Dendritic cell treated with granulocyte-macrophage colony-stimulating factor and Interleukin-4, amounts not matched to agents 40 ng/mL and 50 ng/mL, for 4 days (primary cell): ENCODE results near the gene RAI14.

Experiments
- H3K27ac Mint-ChIP-seq: one replicate; pipeline ENCODE4 v1.8.0; 2022; ENCODE audit warnings: mild to moderate bottlenecking, mixed read lengths
- H3K27me3 Mint-ChIP-seq: one replicate; pipeline ENCODE4 v1.8.0; 2022; ENCODE audit warnings: mild to moderate bottlenecking, mixed read lengths
- H3K36me3 Mint-ChIP-seq: one replicate; pipeline ENCODE4 v1.8.0; 2022; ENCODE audit warnings: low read depth, mixed read lengths
- H3K4me1 Mint-ChIP-seq: one replicate; pipeline ENCODE4 v1.8.0; 2022; ENCODE audit warnings: low read depth, mixed read lengths
- H3K4me3 Mint-ChIP-seq: one replicate; pipeline ENCODE4 v1.8.0; 2022; ENCODE audit warnings: mild to moderate bottlenecking, moderate library complexity, mixed read lengths
- H3K9me3 Mint-ChIP-seq: one replicate; pipeline ENCODE4 v1.8.0; 2022; ENCODE audit warnings: mixed read lengths
- intact Hi-C: fragments of 100-400 bp; cut with micrococcal nuclease; formaldehyde crosslinking; loops from one replicate; pipeline ENCODE4 v1.15.0; 2022

RAI14 gene

GRCh38 chr5:34843497-34843896, 187.4 kb downstream of the RAI14 start:
- H3K4me1 Mint-ChIP-seq = peaks cover 11% of the 10 kb centered on the region
- intact Hi-C loops = no loop called here
- peaks cover 8% of the 10 kb centered on the region for H3K36me3 Mint-ChIP-seq
- H3K27ac Mint-ChIP-seq = no peak overlapping the region
- no peak overlapping the region for H3K4me3 Mint-ChIP-seq
- H3K9me3 Mint-ChIP-seq = no peaks in the 10 kb centered on the region
- peaks cover 29% of the 10 kb centered on the region for H3K27me3 Mint-ChIP-seq

DNA sequence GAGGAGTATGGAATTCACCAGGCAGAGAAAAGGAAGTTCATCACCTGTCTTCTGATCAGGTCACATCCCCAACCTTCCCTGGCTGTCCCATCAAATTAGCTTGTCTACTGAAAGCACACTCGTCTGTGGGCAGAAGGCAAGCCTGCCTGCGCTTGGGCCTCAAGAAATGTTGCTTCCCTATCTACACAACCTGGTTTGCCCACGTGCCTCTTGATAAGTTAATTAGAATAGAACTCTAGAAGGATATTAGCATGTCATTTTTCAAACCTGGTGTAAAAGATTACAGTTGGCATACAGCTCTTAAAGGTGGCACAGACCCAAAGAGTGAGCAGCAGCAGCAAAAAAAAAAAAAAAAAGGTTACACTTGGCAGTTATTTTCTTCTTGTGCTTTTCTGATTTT, 188.0 kb downstream of the RAI14 start:
- H3K27me3 Mint-ChIP-seq = peaks cover 22% of the 10 kb centered on the region
- no peaks in the 10 kb centered on the region for H3K9me3 Mint-ChIP-seq
- H3K36me3 Mint-ChIP-seq = peaks cover 4% of the 10 kb centered on the region
- H3K4me3 Mint-ChIP-seq = no peak overlapping the region
- intact Hi-C loops = no loop called here
- H3K27ac Mint-ChIP-seq = no peak overlapping the region
- H3K4me1 Mint-ChIP-seq = peaks cover 5% of the 10 kb centered on the region

DNA sequence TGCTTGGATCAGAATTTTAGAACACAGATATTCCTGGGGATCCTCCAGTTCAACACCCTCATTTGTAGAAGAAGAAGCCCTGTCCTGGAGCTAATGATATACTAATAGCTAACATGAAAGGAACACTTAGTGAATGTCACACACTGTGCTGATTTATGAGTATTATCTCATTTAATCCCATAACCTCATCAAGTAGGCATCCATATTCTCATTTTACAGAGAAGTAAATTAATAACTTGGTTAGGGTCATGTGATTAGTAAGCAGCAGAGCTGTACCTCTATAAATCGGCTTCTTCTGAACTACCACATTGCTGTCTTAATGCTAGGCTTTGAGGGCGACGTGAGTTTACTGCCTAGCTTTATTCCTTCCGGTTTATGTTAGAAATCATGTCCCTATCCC, 188.9 kb downstream of the RAI14 start:
- intact Hi-C loops = no loop called here
- no peaks in the 10 kb centered on the region for H3K9me3 Mint-ChIP-seq
- no peak overlapping the region for H3K4me3 Mint-ChIP-seq
- H3K36me3 Mint-ChIP-seq = no peaks in the 10 kb centered on the region
- no peak overlapping the region for H3K27ac Mint-ChIP-seq
- H3K4me1 Mint-ChIP-seq = no peaks in the 10 kb centered on the region
- peaks cover 14% of the 10 kb centered on the region for H3K27me3 Mint-ChIP-seq

DNA sequence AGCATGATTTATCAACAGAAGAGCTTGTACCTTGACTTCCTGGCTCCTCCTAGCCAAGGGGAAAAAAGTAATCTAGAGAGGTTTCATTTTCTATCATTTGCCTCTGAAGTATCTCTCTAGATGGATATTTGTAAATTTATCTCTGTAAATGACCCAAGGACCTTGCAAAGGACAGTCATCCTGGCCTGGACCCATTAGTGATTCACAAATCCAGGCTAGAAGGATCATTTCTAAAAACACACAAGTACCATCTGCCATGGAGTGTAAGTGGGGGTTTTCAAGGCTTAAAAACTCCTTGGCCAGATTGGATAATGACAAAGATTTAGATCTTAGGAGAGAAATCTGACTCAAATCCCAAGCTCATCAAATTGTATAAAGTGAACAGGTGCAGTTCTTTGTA, 190.9 kb downstream of the RAI14 start:
- Mint-ChIP-seq H3K4me3 (no peak overlapping the region), H3K27ac (no peak overlapping the region), H3K9me3 (no peaks in the 10 kb centered on the region), H3K36me3 (no peaks in the 10 kb centered on the region), H3K4me1 (no peaks in the 10 kb centered on the region), H3K27me3 (peaks cover 5% of the 10 kb centered on the region)
- intact Hi-C loops = no loop called here

GRCh38 chr5:34847552-34847951, 191.4 kb downstream of the RAI14 start:
- no peaks in the 10 kb centered on the region for H3K4me1 Mint-ChIP-seq
- no peak overlapping the region for H3K27ac Mint-ChIP-seq
- H3K27me3 Mint-ChIP-seq = peaks cover 3% of the 10 kb centered on the region
- peaks cover 1% of the 10 kb centered on the region for H3K9me3 Mint-ChIP-seq
- H3K36me3 Mint-ChIP-seq = no peaks in the 10 kb centered on the region
- intact Hi-C loops = no loop called here
- H3K4me3 Mint-ChIP-seq = no peak overlapping the region

DNA sequence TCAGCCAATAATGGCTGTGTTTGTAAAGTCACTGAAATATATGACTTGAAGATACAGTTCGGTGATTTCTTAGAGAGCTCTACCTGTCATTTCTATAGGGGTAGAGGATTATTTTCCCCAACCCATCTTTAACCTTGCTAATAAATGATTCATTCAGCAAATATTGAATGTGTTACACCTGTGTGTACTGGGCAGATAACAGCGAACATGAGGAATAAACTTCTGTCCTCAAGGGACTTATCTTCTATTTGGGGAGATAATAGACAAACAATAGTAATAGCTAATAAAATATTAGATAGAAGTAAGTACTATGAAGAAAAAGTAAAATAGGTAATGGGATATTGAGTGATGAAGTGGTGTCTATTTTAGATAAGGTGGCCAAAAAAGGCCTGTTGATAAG, 192.1 kb downstream of the RAI14 start:
- H3K4me3 Mint-ChIP-seq = no peak overlapping the region
- intact Hi-C loops = no loop called here
- H3K27me3 Mint-ChIP-seq = peaks cover 3% of the 10 kb centered on the region
- H3K4me1 Mint-ChIP-seq = no peaks in the 10 kb centered on the region
- H3K27ac Mint-ChIP-seq = no peak overlapping the region
- peaks cover 8% of the 10 kb centered on the region for H3K9me3 Mint-ChIP-seq
- H3K36me3 Mint-ChIP-seq = no peaks in the 10 kb centered on the region

- peaks cover 14% of the 10 kb centered on the region for H3K9me3 Mint-ChIP-seq
- H3K36me3 Mint-ChIP-seq = no peaks in the 10 kb centered on the region
- H3K4me1 Mint-ChIP-seq = no peaks in the 10 kb centered on the region
- H3K27me3 Mint-ChIP-seq = peaks cover 3% of the 10 kb centered on the region
- no peak overlapping the region for H3K27ac Mint-ChIP-seq
- intact Hi-C loops = no loop called here
- H3K4me3 Mint-ChIP-seq = no peak overlapping the region
These were observed 193.1 kb downstream of the RAI14 start for GRCh38 chr5:34849253-34849652.

- H3K4me1 Mint-ChIP-seq = no peaks in the 10 kb centered on the region
- H3K36me3 Mint-ChIP-seq = no peaks in the 10 kb centered on the region
- peaks cover 1% of the 10 kb centered on the region for H3K27me3 Mint-ChIP-seq
- H3K9me3 Mint-ChIP-seq = peaks cover 14% of the 10 kb centered on the region
- intact Hi-C loops = no loop called here
- no peak overlapping the region for H3K27ac Mint-ChIP-seq
- no peak overlapping the region for H3K4me3 Mint-ChIP-seq
These were observed 198.5 kb downstream of the RAI14 start for GRCh38 chr5:34854459-34855174.

- no peak overlapping the region for H3K27ac Mint-ChIP-seq
- H3K36me3 Mint-ChIP-seq = no peaks in the 10 kb centered on the region
- intact Hi-C loops = no loop called here
These were observed 201.0 kb downstream of the RAI14 start for GRCh38 chr5:34857161-34857560.

DNA sequence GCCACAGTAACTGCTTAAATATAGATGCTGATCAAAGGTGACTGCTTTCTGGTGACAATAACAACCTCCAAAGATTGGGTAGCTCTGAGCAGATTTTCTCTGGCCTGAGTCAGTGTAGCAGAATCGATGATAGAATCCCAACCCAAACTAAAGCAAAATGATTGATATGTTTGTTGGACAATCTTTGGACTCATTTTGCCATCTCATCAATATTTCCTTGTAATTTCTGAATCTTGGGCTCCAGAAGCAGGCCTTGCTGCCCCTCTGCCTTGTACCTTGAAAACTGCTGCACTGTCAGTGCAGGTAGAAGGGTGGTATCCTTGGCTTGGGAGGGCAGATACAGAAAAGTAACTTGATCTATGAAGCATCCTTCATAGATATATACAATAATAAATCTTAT, 201.8 kb downstream of the RAI14 start:
- intact Hi-C loops = no loop called here
- Mint-ChIP-seq H3K27ac (no peak overlapping the region), H3K4me1 (peaks cover 5% of the 10 kb centered on the region), H3K27me3 (peaks cover 1% of the 10 kb centered on the region), H3K9me3 (peaks cover 9% of the 10 kb centered on the region), H3K4me3 (no peak overlapping the region), H3K36me3 (no peaks in the 10 kb centered on the region)

More at GRCh38 chr5:34857161-34857560, 201.0 kb downstream of the RAI14 start:
- Mint-ChIP-seq H3K9me3 (peaks cover 14% of the 10 kb centered on the region), H3K4me1 (no peaks in the 10 kb centered on the region), H3K27me3 (peaks cover 1% of the 10 kb centered on the region), H3K4me3 (no peak overlapping the region)

DNA sequence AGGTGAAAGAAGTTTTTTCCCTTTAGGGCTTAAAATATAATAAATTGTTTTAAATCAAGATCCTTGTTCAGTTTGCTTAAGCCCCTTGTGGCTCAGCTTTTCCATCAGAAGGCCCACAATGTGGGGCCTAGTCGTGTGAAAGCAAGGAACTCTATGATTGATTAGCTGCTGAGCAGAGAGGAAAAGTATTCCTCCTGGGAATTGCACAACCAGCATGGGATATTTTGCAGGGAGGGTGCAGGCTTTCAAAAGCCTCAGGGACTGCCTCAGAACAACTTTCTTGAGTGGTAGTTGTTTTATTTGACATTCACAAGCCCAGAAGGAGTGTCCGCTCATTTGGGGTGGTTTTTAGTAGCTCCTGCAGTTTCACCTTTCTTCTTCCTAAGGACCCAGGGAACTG, 202.7 kb downstream of the RAI14 start:
- peaks cover 12% of the 10 kb centered on the region for H3K4me1 Mint-ChIP-seq
- H3K9me3 Mint-ChIP-seq = no peaks in the 10 kb centered on the region
- no peaks in the 10 kb centered on the region for H3K36me3 Mint-ChIP-seq
- H3K27ac Mint-ChIP-seq = no peak overlapping the region
- no peak overlapping the region for H3K4me3 Mint-ChIP-seq
- H3K27me3 Mint-ChIP-seq = peaks cover 1% of the 10 kb centered on the region
- intact Hi-C loops = no loop called here

- peaks cover 1% of the 10 kb centered on the region for H3K27me3 Mint-ChIP-seq
- H3K4me3 Mint-ChIP-seq = no peak overlapping the region
- H3K4me1 Mint-ChIP-seq = peaks cover 16% of the 10 kb centered on the region
These were observed 203.1 kb downstream of the RAI14 start for GRCh38 chr5:34859253-34859652.

GRCh38 chr5:34863946-34864345, 207.8 kb downstream of the RAI14 start:
- Mint-ChIP-seq H3K27ac (peak overlapping the region; percentile 65), H3K9me3 (no peaks in the 10 kb centered on the region)

More at GRCh38 chr5:34859253-34859652, 203.1 kb downstream of the RAI14 start:
- H3K9me3 Mint-ChIP-seq = no peaks in the 10 kb centered on the region
- H3K36me3 Mint-ChIP-seq = no peaks in the 10 kb centered on the region
- no peak overlapping the region for H3K27ac Mint-ChIP-seq
- intact Hi-C loops = no loop called here

DNA sequence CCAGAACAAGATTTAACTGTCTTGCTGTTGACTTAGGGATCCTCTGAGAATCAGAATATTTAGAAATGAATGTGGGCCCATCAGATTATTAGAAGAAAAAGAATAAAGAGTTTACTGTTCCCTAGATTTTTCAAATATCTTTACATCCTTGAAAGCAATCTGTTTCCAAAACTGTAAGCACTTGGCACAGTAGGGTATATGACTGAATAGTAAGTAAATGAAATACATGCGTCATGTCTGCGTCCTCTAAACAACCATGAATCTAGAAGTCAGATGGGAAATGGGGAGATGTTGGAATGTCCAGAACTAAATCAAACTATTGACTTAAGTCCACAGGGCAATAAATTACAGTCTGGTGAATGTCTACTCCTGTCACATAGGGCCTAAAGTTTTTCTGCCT, 209.0 kb downstream of the RAI14 start:
- Mint-ChIP-seq H3K36me3 (no peaks in the 10 kb centered on the region), H3K27ac (no peak overlapping the region), H3K27me3 (no peaks in the 10 kb centered on the region), H3K4me1 (peaks cover 27% of the 10 kb centered on the region), H3K4me3 (no peak overlapping the region), H3K9me3 (no peaks in the 10 kb centered on the region)
- intact Hi-C loops = no loop called here

More at GRCh38 chr5:34863946-34864345, 207.8 kb downstream of the RAI14 start:
- intact Hi-C loops = no loop called here
- Mint-ChIP-seq H3K4me3 (no peak overlapping the region), H3K4me1 (peaks cover 27% of the 10 kb centered on the region), H3K27me3 (no peaks in the 10 kb centered on the region), H3K36me3 (no peaks in the 10 kb centered on the region)

GRCh38 chr5:34866989-34867471, 210.9 kb downstream of the RAI14 start:
- intact Hi-C loops = no loop called here
- peaks cover 27% of the 10 kb centered on the region for H3K4me1 Mint-ChIP-seq
- H3K36me3 Mint-ChIP-seq = no peaks in the 10 kb centered on the region
- H3K4me3 Mint-ChIP-seq = no peak overlapping the region
- H3K9me3 Mint-ChIP-seq = no peaks in the 10 kb centered on the region
- H3K27ac Mint-ChIP-seq = peak overlapping the region; percentile 53
- H3K27me3 Mint-ChIP-seq = no peaks in the 10 kb centered on the region
